H1 (cell line): ENCODE measurements around the gene PLEKHA1. TPM values are rescaled to one million over a fixed set of nuclear protein-coding genes. Genes with fewer than 3 reads are reported as not detected.
A peak's percentile ranks its signal among the peaks of the same experiment; 100 is the strongest.

Experiments used
- ATF2 ChIP-seq: IDR thresholded peaks from 2 replicates; pipeline ENCODE4 v1.6.1; 2012; ENCODE audit warnings: low read length, inconsistent platforms
- CBX5 ChIP-seq: fragments of 300-800, 300-1000 bp; sonication (generic); IDR thresholded peaks from 2 replicates; pipeline ENCODE4 v1.7.1; 2016; ENCODE audit warnings: antibody characterized with exemption, low read length, low read depth
- CEBPB ChIP-seq: IDR thresholded peaks from 2 replicates; pipeline ENCODE4 v1.6.1; 2012; ENCODE audit warnings: low read depth, low read length
- CTBP2 ChIP-seq: IDR thresholded peaks from 2 replicates; pipeline ENCODE4 v1.7.0; 2011; ENCODE audit warnings: borderline replicate concordance, mild to moderate bottlenecking, moderate library complexity, mixed read lengths, low read length; ENCODE audit not compliant: insufficient read depth, insufficient read length
- E2F6 ChIP-seq: IDR thresholded peaks from 2 replicates; pipeline ENCODE4 v1.6.1; 2012; ENCODE audit warnings: inconsistent platforms
- GABPA ChIP-seq: IDR thresholded peaks from 2 replicates; pipeline ENCODE4 v1.6.1; 2011; ENCODE audit warnings: mild to moderate bottlenecking, low read length, moderate library complexity, borderline replicate concordance; ENCODE audit not compliant: insufficient read depth
- JUN ChIP-seq: IDR thresholded peaks from 2 replicates; pipeline ENCODE4 v1.6.1; 2011; ENCODE audit warnings: low read depth, mild to moderate bottlenecking, improper control_type of control experiment, low read length
- KDM1A ChIP-seq: fragments of 200-600, 300-600 bp; sonication (generic); IDR thresholded peaks from 2 replicates; pipeline ENCODE4 v1.7.1; 2016; ENCODE audit warnings: mild to moderate bottlenecking, low read length, borderline replicate concordance
- KDM4A ChIP-seq: IDR thresholded peaks from one replicate; pipeline ENCODE4 v1.7.1; 2012; ENCODE audit warnings: low read depth, mild to moderate bottlenecking, moderate library complexity, low read length, inconsistent platforms; ENCODE audit not compliant: severe bottlenecking
- RFX5 ChIP-seq: IDR thresholded peaks from 2 replicates; pipeline ENCODE4 v1.6.1; 2011; ENCODE audit warnings: low read depth, low read length, improper control_type of control experiment, borderline replicate concordance
- RNF2 ChIP-seq: fragments of 200-900, 300-1000 bp; sonication (generic); IDR thresholded peaks from 2 replicates; pipeline ENCODE4 v1.7.1; 2016; ENCODE audit warnings: borderline replicate concordance, low read depth, mild to moderate bottlenecking, antibody characterized with exemption, low read length; ENCODE audit not compliant: poor library complexity, severe bottlenecking; ENCODE audit errors: missing control alignments
- SAP30 ChIP-seq: fragments of 300-600 bp; sonication (generic); IDR thresholded peaks from 2 replicates; pipeline ENCODE4 v1.7.1; 2012; ENCODE audit warnings: low read length, moderate library complexity, mild to moderate bottlenecking, inconsistent platforms; ENCODE audit not compliant: insufficient read depth, insufficient replicate concordance
- SIN3A ChIP-seq, 2 experiments: IDR thresholded peaks in 1 of 2; conservative IDR thresholded peaks in 1 of 2; 2 replicates each; pipeline ENCODE4 v1.6.1; 2011 to 2012; ENCODE audit warnings: low read length in 2 of 2, improper control_type of control experiment in 1 of 2, low read depth in 1 of 2, mild to moderate bottlenecking in 1 of 2
- SP4 ChIP-seq: IDR thresholded peaks from 2 replicates; pipeline ENCODE4 v1.6.1; 2012; ENCODE audit warnings: low read length, inconsistent platforms
- SUZ12 ChIP-seq: fragments of 200-600 bp; sonication (generic); IDR thresholded peaks from 2 replicates; pipeline ENCODE4 v1.6.1; 2012; ENCODE audit warnings: mild to moderate bottlenecking, inconsistent platforms, low read length, moderate library complexity, mixed read lengths
- TAF1 ChIP-seq: IDR thresholded peaks from 2 replicates; pipeline ENCODE4 v1.6.1; 2011; ENCODE audit warnings: mild to moderate bottlenecking, low read depth, low read length
- USF2 ChIP-seq: IDR thresholded peaks from 2 replicates; pipeline ENCODE4 v1.6.1; 2011; ENCODE audit warnings: low read length, improper control_type of control experiment
- polyA plus RNA-seq, 7 experiments: library from polyadenylated mRNA; depleted of rRNA in 3 of 7; stranded (reverse) in 5 of 7; unstranded in 2 of 7; fragments of >200 nt in 5 of 7; fragments of 200-250 nt in 2 of 7; gene quantifications; 1 replicate in 5 of 7; 2 replicates in 1 of 7; 4 replicates in 1 of 7; pipeline versions ENCODE4 v1.2.1 to v1.2.3, GENCODE V29; 2011 to 2013; ENCODE audit warnings: missing spikeins in 2 of 7, mixed read lengths in 2 of 7
- total RNA-seq: library from RNA; stranded (reverse); fragmentation: NEBNext Ultra II Directional; extraction: Animal tissue kit (Norgen Biotek cat#: 25700); gene quantifications from 2 replicates; pipeline ENCODE4 v1.2.1, GENCODE V29; 2021

PLEKHA1 gene
- total and polyA plus RNA-seq, 2 of the 8 experiments (the other 6 are each of a cell fraction or from before 2014, with no cell fraction given): 15.6 to 39.7 TPM

- no peak for TF ChIP-seq ATF2
- no peak for TF ChIP-seq CBX5
- no peak for TF ChIP-seq USF2
- 0 out of 4 replicates have a peak, but pooled peaks of 1 of the 2 experiments have one; percentile 13 for TF ChIP-seq SIN3A (conservative IDR thresholded peaks at IDR 0.05 in 1 of 2, IDR thresholded peaks at IDR 0.05 in 1 of 2; ENCODE audit: low read depth in 1 of 2, low read length in 2 of 2)
- TF ChIP-seq GABPA: 0 out of 2 replicates have a peak, but pooled peaks have one; percentile 30
- no peak for TF ChIP-seq E2F6
- TF ChIP-seq SP4: no peak
- no peak for TF ChIP-seq RFX5
- TF ChIP-seq CEBPB: no peak
- TF ChIP-seq SAP30: no peak
- TF ChIP-seq RNF2: peak; percentile 51
- TF ChIP-seq TAF1: no peak
- peak; percentile 62 for TF ChIP-seq KDM4A
- no peak for TF ChIP-seq KDM1A
- no peak; the same call in 1 of the 2 replicates for TF ChIP-seq SUZ12
- no peak for TF ChIP-seq JUN
- no peak for TF ChIP-seq CTBP2
These were observed 87.4 kb downstream of the PLEKHA1 start (continued) for GRCh38 chr10:122461729-122462532.
